ENCODE measurements around the gene GMCL1.
"Not testable (repeated sequence)": the region's sequence is repeated elsewhere in the genome, so short reads cannot be mapped to it uniquely, and the experiment has no call there.

Gene GMCL1, protein sequence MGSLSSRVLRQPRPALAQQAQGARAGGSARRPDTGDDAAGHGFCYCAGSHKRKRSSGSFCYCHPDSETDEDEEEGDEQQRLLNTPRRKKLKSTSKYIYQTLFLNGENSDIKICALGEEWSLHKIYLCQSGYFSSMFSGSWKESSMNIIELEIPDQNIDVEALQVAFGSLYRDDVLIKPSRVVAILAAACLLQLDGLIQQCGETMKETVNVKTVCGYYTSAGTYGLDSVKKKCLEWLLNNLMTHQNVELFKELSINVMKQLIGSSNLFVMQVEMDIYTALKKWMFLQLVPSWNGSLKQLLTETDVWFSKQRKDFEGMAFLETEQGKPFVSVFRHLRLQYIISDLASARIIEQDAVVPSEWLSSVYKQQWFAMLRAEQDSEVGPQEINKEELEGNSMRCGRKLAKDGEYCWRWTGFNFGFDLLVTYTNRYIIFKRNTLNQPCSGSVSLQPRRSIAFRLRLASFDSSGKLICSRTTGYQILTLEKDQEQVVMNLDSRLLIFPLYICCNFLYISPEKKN

DNA sequence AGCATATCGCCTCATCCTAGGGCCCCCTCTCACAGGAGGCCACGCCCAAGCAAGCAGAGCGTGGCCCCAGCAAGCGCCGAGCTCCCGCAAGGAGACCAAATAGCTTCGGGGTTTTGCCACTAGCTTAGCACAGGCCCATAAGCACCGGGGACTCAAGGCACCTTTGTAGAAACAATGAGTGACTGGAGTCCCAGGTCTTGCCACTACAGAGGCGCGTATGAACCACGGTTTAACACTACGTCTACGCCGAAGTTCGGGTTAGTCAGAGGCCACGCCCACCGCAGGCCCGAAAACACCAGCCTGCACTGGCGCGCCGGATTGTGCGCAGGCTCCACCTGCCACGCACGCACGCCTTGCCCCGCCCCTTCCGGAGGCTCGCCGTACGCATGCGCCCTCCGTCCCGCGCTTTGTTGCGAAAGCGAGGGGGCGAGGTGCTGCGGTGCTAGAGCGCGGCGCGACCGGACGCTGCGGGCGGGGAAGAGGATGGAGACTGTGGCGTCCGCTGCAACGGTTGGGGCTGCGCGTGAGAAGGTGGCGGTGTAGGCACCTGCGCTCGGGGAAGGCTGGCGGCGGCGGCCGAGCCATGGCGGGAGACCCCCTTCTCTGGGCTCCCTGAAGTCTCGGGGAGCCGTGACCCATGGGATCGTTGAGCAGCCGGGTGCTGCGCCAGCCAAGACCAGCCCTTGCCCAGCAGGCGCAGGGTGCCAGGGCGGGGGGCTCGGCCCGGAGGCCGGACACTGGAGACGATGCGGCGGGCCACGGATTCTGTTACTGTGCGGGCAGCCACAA, at the start of gene GMCL1:
Gene GMCL1, plus strand, starts transcription at position 405 of the 789 bp plus-strand sequence. Its CDS starts 233 bp downstream, at position 638.
- peak; percentile 96 for DNase-seq

- no peak for DNase-seq
Measured at GRCh38 chr2:69780921-69781320, 48.5 kb upstream of the GMCL1 start.

DNA sequence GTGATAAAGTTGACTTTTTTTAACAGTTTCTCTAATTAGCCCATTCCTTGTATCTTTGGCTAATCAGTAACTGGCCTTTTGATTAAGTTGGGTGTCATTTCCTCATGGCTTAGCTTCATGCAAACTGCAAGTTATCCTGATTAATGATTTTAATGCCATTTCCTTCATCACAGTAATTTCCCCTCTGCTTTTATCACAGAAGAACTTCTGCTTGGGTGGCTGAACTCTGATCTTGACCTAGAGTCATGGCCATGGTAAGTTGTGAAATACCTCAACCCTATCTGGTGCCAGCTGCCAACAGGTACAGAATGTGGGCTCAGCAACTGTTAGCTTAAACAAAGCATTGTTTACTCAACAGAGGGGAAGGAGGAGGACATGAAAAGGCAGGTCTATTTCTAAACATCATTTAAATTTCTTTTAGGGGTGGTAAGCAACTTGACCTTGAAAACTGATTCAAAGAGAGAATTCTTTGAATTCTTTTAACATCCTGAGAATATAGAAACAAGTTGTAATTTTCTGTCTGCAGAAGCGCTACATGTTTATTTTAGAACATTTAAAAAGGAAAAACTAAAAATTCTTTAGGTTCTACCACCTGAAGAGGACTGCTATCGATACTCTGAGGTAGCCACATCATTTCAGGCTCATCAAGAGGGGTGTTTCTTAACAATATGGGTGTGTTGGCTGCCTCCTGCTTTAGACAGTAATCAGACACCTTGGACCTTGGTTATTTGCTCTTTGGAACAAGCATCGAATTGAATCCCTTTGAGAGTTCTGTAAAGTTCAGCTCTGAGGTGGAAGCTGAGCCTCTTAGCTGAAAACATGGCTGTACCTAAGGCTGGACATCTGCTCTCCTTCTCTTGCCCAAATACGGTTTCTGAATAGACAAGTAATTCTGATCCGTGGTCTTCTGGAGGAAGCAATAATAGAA, 47.9 kb upstream of the GMCL1 start:
- DNase-seq = peak; percentile 38

- DNase-seq = no peak
Measured at GRCh38 chr2:69784228-69784627, 45.2 kb upstream of the GMCL1 start.

DNA sequence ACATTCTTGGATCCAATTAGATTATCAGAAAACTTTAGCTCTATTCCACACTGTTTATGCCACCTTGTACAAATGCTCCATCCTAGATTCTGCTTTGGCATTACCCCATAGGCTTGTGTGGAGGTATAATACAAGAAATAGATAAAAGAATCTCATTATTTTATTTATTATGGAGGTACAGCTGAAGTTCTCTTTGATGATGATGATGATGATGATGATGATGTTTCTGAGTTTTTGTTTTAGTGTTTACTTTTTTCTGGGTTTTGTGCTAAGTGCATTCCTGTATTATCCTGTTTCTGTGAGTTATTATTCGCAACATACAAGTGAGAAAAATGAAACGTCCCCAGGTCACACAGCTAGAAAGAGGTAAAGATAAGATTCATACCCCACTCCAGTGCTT, 44.1 kb upstream of the GMCL1 start:
- DNase-seq = no peak

- DNase-seq = no peak
Measured at GRCh38 chr2:69786052-69786560, 43.4 kb upstream of the GMCL1 start.

- DNase-seq = no peak
Measured at GRCh38 chr2:69789175-69789721, 40.2 kb upstream of the GMCL1 start.

DNA sequence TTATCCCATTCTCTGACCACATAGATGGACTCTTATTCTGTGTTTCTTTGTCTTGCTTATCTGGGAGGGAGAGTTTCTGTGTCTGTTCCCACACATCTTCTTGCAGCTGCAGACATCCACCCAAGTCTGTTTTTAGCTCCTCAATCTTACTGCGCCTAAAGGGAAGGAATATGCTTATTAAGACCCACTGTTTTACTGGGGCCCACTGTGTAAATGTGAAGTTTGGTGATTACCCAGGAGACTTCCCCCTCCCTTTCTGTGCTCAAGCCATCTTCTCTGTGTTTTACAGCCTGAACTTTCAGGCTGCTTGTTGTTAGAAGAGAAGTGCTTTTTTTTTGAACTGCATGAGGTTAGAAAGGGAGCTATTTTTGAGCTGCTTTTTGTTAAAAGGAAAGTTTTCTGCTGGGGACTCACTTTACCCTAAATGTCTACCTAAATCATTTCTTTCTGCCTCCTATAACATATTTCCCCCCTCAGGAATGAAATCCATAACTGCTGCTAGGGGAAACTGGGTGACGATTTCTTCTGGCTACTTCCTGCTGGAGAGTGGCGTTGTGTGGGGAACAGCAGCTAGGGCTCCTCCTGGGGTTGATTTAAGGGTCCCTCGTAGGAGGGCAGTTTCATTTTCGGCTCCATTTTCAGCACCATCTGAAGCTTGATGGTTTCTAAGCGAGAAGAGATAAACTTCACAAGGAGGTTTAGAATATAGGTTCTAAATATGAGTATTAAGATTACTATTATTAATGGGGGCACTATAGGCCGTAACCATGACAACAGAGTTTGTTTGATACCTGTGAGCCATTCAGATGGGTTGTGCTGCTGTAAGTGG, 39.5 kb upstream of the GMCL1 start:
- DNase-seq = no peak

- DNase-seq = no peak
Measured at GRCh38 chr2:69790601-69790959, 38.9 kb upstream of the GMCL1 start.

DNA sequence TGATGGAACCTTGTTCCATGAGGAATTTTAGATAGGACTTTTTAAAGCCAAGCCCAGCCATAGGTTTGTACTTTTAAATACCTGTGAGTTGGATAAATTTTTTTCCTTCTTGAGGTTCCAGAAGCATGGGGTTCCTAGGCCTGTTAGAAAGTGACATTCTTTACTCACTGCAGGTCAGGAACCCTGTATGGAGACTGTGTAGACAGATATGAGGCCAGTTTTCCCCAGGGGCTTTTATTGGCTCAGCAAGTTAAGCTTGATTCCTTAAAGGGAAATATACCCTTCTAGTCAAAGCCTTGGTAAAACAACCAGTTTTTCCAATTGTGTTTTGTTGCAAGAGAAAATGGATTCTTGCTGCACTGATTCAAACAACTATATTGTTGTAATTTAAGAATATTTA, 38.4 kb upstream of the GMCL1 start:
- no peak for DNase-seq

DNA sequence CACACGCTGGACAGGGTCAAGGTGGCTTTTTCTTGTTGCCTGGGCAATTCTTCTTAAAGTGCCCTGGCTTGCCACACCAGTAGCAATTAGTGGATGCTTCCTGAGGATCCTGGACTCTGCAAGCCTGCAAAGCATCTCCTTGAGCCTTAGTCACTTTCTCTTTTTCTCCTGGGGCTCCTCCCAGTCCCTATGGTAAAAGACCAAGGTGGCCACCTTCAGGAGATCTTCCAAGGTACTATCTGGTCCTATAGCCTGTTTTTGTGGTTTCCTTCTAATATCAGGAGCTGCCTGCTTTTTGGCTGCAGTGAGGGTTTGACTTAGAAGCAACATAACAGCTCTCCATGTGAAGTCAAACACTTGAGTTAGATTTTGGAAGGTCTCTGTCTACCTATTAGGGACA, 33.3 kb upstream of the GMCL1 start:
- no peak for DNase-seq

DNA sequence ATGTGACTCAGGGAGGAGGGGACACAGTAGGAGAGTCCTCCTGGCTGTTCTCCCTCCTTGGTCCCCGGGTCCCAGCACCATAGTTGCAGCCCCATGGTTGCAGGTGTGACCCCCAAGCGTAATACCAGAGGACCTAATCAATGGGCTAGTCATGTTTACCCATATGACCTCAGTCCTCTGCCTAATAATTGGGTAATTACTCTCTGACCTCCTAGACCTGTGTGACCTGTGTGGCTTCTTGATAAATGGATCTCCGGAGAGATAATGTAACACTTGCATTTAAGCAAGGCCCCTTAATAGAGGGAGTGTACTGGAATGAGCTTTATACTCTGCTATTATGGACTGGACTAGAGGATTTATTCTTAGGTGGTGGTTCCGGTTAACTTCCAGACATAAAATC, 32.2 kb upstream of the GMCL1 start:
- DNase-seq = no peak

DNA sequence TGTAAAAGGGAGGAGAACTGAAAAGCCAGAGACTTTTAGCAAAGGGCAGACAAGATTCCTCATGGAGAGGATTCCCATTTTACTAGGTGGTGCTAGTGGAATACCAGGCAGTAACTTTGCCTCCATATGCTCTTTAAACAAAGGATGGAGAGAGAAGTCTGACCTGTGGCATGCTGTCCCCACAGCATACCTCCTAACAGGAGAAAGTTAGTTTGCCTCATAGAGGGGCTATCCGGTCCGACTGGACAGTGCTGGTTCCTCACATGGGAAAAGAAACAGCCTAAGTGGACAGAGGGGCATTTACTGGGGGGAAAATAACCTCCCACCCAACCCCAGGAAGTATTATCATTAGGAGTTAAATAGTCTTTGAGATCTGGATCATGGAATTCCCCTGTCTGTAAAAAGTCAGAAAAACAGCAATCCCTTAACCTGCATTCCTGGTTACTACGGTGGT, 31.6 kb upstream of the GMCL1 start:
- DNase-seq = no peak

GRCh38 chr2:69798290-69798908, 31.1 kb upstream of the GMCL1 start:
- no peak for DNase-seq

DNA sequence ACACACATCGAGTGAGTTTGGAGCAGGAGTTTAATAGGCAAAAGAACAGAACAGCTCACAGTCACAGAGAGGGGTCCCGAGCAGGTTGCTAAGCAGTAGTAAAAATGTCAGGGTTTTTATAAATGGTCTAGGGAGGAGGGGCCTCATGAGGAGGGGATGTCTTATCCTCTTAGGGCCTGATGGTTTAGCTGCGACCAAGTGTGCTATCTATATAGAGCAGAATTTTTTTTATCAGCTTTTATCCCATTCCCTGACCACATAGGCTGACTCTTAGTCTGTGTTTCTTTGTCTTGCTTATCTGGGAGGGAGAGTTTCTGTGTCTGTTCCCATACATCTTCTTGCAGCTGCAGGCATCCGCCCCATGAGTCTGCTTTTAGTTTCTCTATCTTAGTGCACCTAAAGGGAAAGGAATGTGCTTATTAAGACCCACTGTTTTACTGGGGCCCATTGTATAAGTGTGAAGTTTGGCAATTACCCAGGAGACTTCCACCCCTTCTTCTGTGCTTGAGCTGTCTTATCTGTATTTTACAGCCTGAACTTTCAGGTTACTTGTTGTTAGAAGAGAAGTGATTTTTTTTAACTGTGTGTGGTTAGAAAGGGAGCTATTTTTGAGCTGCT, 30.4 kb upstream of the GMCL1 start:
- no peak for DNase-seq

- DNase-seq = no peak
Measured at GRCh38 chr2:69801745-69802290, 27.6 kb upstream of the GMCL1 start.

DNA sequence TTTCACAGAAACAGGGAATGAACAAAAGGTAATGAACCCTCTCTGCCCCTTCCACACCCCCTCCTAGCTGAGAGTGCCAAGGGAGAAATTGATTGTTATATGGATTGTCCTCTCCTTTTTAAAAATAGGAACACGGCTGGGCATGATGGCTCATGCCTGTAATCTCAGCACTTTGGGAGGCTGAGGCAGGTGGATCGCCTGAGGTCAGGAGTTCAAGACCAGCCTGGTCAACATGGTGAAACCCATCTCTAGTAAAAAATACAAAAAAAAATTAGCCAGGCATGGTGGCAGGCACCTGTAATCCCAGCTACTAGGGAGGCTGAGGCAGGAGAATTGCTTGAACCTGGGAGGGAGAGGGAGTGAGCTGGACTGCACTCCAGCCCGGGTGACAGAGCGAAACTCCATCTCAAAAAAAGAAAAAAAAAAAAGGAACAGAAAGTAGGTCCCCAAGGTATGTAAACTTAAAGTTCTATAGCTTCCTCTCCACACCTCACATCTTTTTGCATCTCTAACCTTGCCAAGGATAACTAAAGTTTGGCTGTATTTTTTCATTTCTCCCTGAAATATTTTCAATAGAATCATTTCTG, 26.6 kb upstream of the GMCL1 start:
- not testable (repeated sequence) for DNase-seq

DNA sequence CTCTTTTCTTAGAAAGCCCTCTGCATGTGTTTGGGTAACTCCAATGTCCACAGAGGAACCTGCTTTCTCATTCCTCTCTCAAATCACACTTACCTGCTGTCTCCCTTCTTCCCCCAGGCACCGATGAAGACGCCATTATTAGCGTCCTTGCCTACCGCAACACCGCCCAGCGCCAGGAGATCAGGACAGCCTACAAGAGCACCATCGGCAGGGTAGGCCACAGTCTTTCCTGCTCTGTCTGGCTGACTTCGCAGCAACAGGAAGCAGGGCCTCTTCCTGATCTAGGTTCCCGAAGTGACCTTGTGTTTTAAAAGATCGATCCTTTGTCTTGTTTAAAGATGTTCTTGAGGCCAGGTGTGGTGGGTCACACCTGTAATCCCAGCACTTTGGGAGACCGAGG, 25.0 kb upstream of the GMCL1 start:
- no peak for DNase-seq

- no peak for DNase-seq
Measured at GRCh38 chr2:69805887-69806286, 23.6 kb upstream of the GMCL1 start.
